Adipocyte (in vitro differentiated cells): ENCODE results near the gene TSKS.

ENCODE experiments used
- DNase-seq: peaks from one replicate; pipeline ENCODE4 v3.0.0-alpha.2; 2015; ENCODE audit warnings: low read depth
- H3K27me3 ChIP-seq: replicated peaks from 2 replicates; pipeline ENCODE4 v1.7.0; 2013; ENCODE audit warnings: mild to moderate bottlenecking, low read length, moderate library complexity; ENCODE audit not compliant: control insufficient read depth, insufficient read depth
- H3K36me3 ChIP-seq: 2 replicates; pipeline ENCODE4 v1.7.0; 2013; ENCODE audit warnings: low read length, mild to moderate bottlenecking, moderate library complexity; ENCODE audit not compliant: control insufficient read depth, insufficient read depth, severe bottlenecking
- H3K4me1 ChIP-seq: 2 replicates; pipeline ENCODE4 v1.7.0; 2013; ENCODE audit warnings: mild to moderate bottlenecking, low read length, moderate library complexity; ENCODE audit not compliant: control insufficient read depth, insufficient read depth
- H3K4me3 ChIP-seq: 2 replicates; pipeline ENCODE4 v1.7.0; 2013; ENCODE audit warnings: mild to moderate bottlenecking, low read length, moderate library complexity
- H3K9ac ChIP-seq: 2 replicates; pipeline ENCODE4 v1.7.0; 2013; ENCODE audit warnings: mild to moderate bottlenecking, low read length, moderate library complexity
- H3K9me3 ChIP-seq: 2 replicates; pipeline ENCODE4 v1.7.0; 2013; ENCODE audit warnings: mild to moderate bottlenecking, low read length, moderate library complexity; ENCODE audit not compliant: control insufficient read depth

Gene TSKS

GRCh38 chr19:49710372-49710951 lies 52.6 kb downstream of the TSKS start:
- Histone ChIP-seq H3K27me3 (no peaks in the 10 kb centered on the region), H3K9ac (no peak overlapping the region), H3K4me1 (peaks cover 14% of the 10 kb centered on the region), H3K9me3 (no peaks in the 10 kb centered on the region), H3K36me3 (no peaks in the 10 kb centered on the region), H3K4me3 (no peak overlapping the region)
- DNase-seq: no peak

- H3K4me3 ChIP-seq: no peak overlapping the region
- no peaks in the 10 kb centered on the region for H3K9me3 ChIP-seq
- no peaks in the 10 kb centered on the region for H3K27me3 ChIP-seq
- peaks cover 4% of the 10 kb centered on the region for H3K4me1 ChIP-seq
- no peaks in the 10 kb centered on the region for H3K36me3 ChIP-seq
- no peak overlapping the region for H3K9ac ChIP-seq
- DNase-seq: no peak
Observed at GRCh38 chr19:49705919-49706318, 57.2 kb downstream of the TSKS start.

GRCh38 chr19:49704888-49705642 lies 58.0 kb downstream of the TSKS start:
- H3K36me3 ChIP-seq: no peaks in the 10 kb centered on the region
- no peak for DNase-seq
- no peaks in the 10 kb centered on the region for H3K4me1 ChIP-seq
- H3K9me3 ChIP-seq: no peaks in the 10 kb centered on the region
- no peaks in the 10 kb centered on the region for H3K27me3 ChIP-seq
- H3K4me3 ChIP-seq: no peak overlapping the region
- H3K9ac ChIP-seq: no peak overlapping the region

- no peaks in the 10 kb centered on the region for H3K4me1 ChIP-seq
- H3K36me3 ChIP-seq: no peaks in the 10 kb centered on the region
- no peaks in the 10 kb centered on the region for H3K9me3 ChIP-seq
- no peak for DNase-seq
- no peaks in the 10 kb centered on the region for H3K27me3 ChIP-seq
- no peak overlapping the region for H3K9ac ChIP-seq
- H3K4me3 ChIP-seq: no peak overlapping the region
Observed at GRCh38 chr19:49701271-49701786, 61.8 kb downstream of the TSKS start.

GRCh38 chr19:49700563-49700962 lies 62.5 kb downstream of the TSKS start:
- Histone ChIP-seq H3K9me3 (no peaks in the 10 kb centered on the region), H3K27me3 (no peaks in the 10 kb centered on the region), H3K9ac (no peak overlapping the region), H3K36me3 (no peaks in the 10 kb centered on the region), H3K4me3 (no peak overlapping the region), H3K4me1 (no peaks in the 10 kb centered on the region)
- DNase-seq: no peak

- H3K9ac ChIP-seq: no peak overlapping the region
- H3K9me3 ChIP-seq: no peaks in the 10 kb centered on the region
- H3K36me3 ChIP-seq: no peaks in the 10 kb centered on the region
- no peak overlapping the region for H3K4me3 ChIP-seq
- H3K4me1 ChIP-seq: no peaks in the 10 kb centered on the region
- no peak for DNase-seq
- H3K27me3 ChIP-seq: no peaks in the 10 kb centered on the region
Observed at GRCh38 chr19:49699364-49699763, 63.7 kb downstream of the TSKS start.

- DNase-seq: no peak
- no peak overlapping the region for H3K9ac ChIP-seq
- H3K4me1 ChIP-seq: no peaks in the 10 kb centered on the region
- no peaks in the 10 kb centered on the region for H3K27me3 ChIP-seq
- no peaks in the 10 kb centered on the region for H3K36me3 ChIP-seq
- no peaks in the 10 kb centered on the region for H3K9me3 ChIP-seq
- H3K4me3 ChIP-seq: no peak overlapping the region
Observed at GRCh38 chr19:49696865-49697264, 66.2 kb downstream of the TSKS start.

GRCh38 chr19:49696115-49696514 lies 67.0 kb downstream of the TSKS start:
- Histone ChIP-seq H3K27me3 (no peaks in the 10 kb centered on the region), H3K4me3 (no peak overlapping the region), H3K4me1 (no peaks in the 10 kb centered on the region), H3K36me3 (no peaks in the 10 kb centered on the region), H3K9me3 (no peaks in the 10 kb centered on the region), H3K9ac (no peak overlapping the region)
- DNase-seq: no peak

- DNase-seq: no peak
- Histone ChIP-seq H3K4me1 (peaks cover 14% of the 10 kb centered on the region), H3K36me3 (peaks cover 4% of the 10 kb centered on the region), H3K9me3 (no peaks in the 10 kb centered on the region), H3K4me3 (peak overlapping the region; percentile 33), H3K9ac (no peak overlapping the region), H3K27me3 (no peaks in the 10 kb centered on the region)
Observed at GRCh38 chr19:49692147-49692506, 71.0 kb downstream of the TSKS start.

GRCh38 chr19:49691243-49692146 lies 71.6 kb downstream of the TSKS start:
- Histone ChIP-seq H3K36me3 (peaks cover 7% of the 10 kb centered on the region), H3K27me3 (no peaks in the 10 kb centered on the region), H3K9ac (peak overlapping the region; percentile 67), H3K4me3 (peak overlapping the region; percentile 73), H3K4me1 (peaks cover 14% of the 10 kb centered on the region), H3K9me3 (no peaks in the 10 kb centered on the region)
- peak; percentile 90 for DNase-seq

- peaks cover 13% of the 10 kb centered on the region for H3K36me3 ChIP-seq
- peak within 1 kb of the TSS; percentile 73 for H3K4me3 ChIP-seq
- peak; percentile 92 for DNase-seq
Observed at GRCh38 chr19:49690656-49691242, 72.4 kb downstream of the TSKS start, which contains the start of gene CPT1C. TSS of gene CPT1C (plus strand) at chr19:49691116. CDS start at chr19:49692253, 1,137 bp downstream.

More at GRCh38 chr19:49690656-49691242, 72.4 kb downstream of the TSKS start, which contains the start of gene CPT1C:
- no peaks in the 10 kb centered on the region for H3K27me3 ChIP-seq
- H3K9me3 ChIP-seq: no peaks in the 10 kb centered on the region
- H3K4me1 ChIP-seq: peaks cover 14% of the 10 kb centered on the region
- peak within 1 kb of the TSS; percentile 67 for H3K9ac ChIP-seq
